H1 (cell line): ENCODE results near the gene GALNT11. TPM values are rescaled to one million over a fixed set of nuclear protein-coding genes. Genes with fewer than 3 reads are reported as not detected.

Experiments
- CTCF ChIA-PET: fragments of 300-600 bp; sonication (Branson Sonifier 250); formaldehyde crosslinking; loops from one replicate; lab custom pipeline; 2021; ENCODE audit not compliant: partially characterized antibody; lab: Charles Lee
- POLR2A ChIA-PET: fragments of 300-600 bp; sonication (Branson Sonifier 250); formaldehyde crosslinking; loops from one replicate; lab custom pipeline; 2021; ENCODE audit warnings: inconsistent platforms; ENCODE audit not compliant: partially characterized antibody; lab: Charles Lee
- DNase-seq, 2 experiments: peaks; one replicate each; pipeline versions ENCODE4 v3.0.0 to v3.0.0-alpha.2; 2010 to 2022; ENCODE audit warnings: low spot score in 2 of 2, low read depth in 1 of 2, mixed read lengths in 1 of 2
- FAIRE-seq: peaks from 2 replicates; lab custom pipeline; 2011; peaks lifted over from hg19 to GRCh38; lab: Jason Lieb, UNC
- H2AFZ ChIP-seq: 2 replicates; pipeline ENCODE4 v1.8.1; 2012; ENCODE audit warnings: low read length, inconsistent platforms
- H2AK5ac ChIP-seq: 2 replicates; pipeline ENCODE4 v1.6.1; 2013; ENCODE audit warnings: low read depth, low read length
- H2BK120ac ChIP-seq: replicated peaks from 2 replicates; pipeline ENCODE3; 2013; ENCODE audit warnings: low read depth, low read length, inconsistent platforms
- H2BK12ac ChIP-seq: 2 replicates; pipeline ENCODE4 v1.6.1; 2013; ENCODE audit warnings: low read depth, low read length
- H2BK15ac ChIP-seq: 2 replicates; pipeline ENCODE4 v1.6.1; 2013; ENCODE audit warnings: low read length
- H2BK20ac ChIP-seq: 2 replicates; pipeline ENCODE4 v1.6.1; 2013; ENCODE audit warnings: low read length
- H2BK5ac ChIP-seq: 2 replicates; pipeline ENCODE4 v1.6.1; 2013; ENCODE audit warnings: low read depth, low read length
- H3K14ac ChIP-seq: 2 replicates; pipeline ENCODE4 v1.6.1; 2013; ENCODE audit warnings: inconsistent platforms; ENCODE audit not compliant: insufficient read length
- H3K18ac ChIP-seq: 2 replicates; pipeline ENCODE4 v1.6.1; 2013; ENCODE audit warnings: low read length; ENCODE audit errors: extremely low read depth
- H3K23ac ChIP-seq: 2 replicates; pipeline ENCODE4 v1.6.1; 2013; ENCODE audit warnings: inconsistent platforms; ENCODE audit not compliant: insufficient read length
- H3K23me2 ChIP-seq: 2 replicates; pipeline ENCODE4 v1.6.1; 2013; ENCODE audit warnings: low read depth, low read length
- H3K27ac ChIP-seq: 2 replicates; pipeline ENCODE4 v1.6.1; 2011; ENCODE audit warnings: low read depth, low read length, inconsistent platforms
- H3K27me3 ChIP-seq, 4 experiments: replicated peaks in 1 of 4; 1 replicate in 1 of 4; 2 replicates in 3 of 4; pipeline versions ENCODE4 v1.6.1 to v1.8.1; 2011 to 2013; ENCODE audit warnings: low read length in 3 of 4, mild to moderate bottlenecking in 3 of 4, inconsistent platforms in 2 of 4, mixed read lengths in 2 of 4, moderate library complexity in 1 of 4; ENCODE audit not compliant: control insufficient read depth in 3 of 4, insufficient read depth in 3 of 4; ENCODE audit errors: extremely low read depth in 1 of 4
- H3K36me3 ChIP-seq, 4 experiments: 2 replicates each; pipeline versions ENCODE4 v1.6.1 to v1.8.1; 2011 to 2013; ENCODE audit warnings: mild to moderate bottlenecking in 4 of 4, low read length in 3 of 4, moderate library complexity in 2 of 4, control low read depth in 1 of 4, inconsistent platforms in 1 of 4; ENCODE audit not compliant: insufficient read depth in 4 of 4, control insufficient read depth in 2 of 4
- H3K4ac ChIP-seq: replicated peaks from 2 replicates; pipeline ENCODE3; 2013; ENCODE audit warnings: low read length, low read depth, mixed read lengths, inconsistent platforms; ENCODE audit not compliant: insufficient read length
- H3K4me1 ChIP-seq, 4 experiments: replicated peaks in 1 of 4; 1 replicate in 1 of 4; 2 replicates in 3 of 4; pipeline versions ENCODE4 v1.6.1 to v1.8.1; 2011 to 2013; ENCODE audit warnings: low read length in 3 of 4, inconsistent platforms in 2 of 4, mixed read lengths in 1 of 4; ENCODE audit not compliant: insufficient read depth in 4 of 4, control insufficient read depth in 3 of 4
- H3K4me2 ChIP-seq, 2 experiments: 2 replicates each; pipeline versions ENCODE4 v1.6.1 to v1.8.1; 2011 to 2013; ENCODE audit warnings: low read depth in 2 of 2, low read length in 2 of 2, control low read depth in 1 of 2, inconsistent platforms in 1 of 2, mild to moderate bottlenecking in 1 of 2; ENCODE audit not compliant: insufficient read depth in 1 of 2
- H3K4me3 ChIP-seq, 4 experiments: fragments of 200-600, 300-600 bp in 1 of 4; sonication (generic), shearing (Covaris generic), sonication (Bioruptor Twin) in 1 of 4; 2 replicates each; pipeline versions ENCODE4 v1.5.1 to v1.8.1; 2011 to 2016; ENCODE audit warnings: low read length in 4 of 4, low read depth in 3 of 4, control low read depth in 2 of 4, inconsistent platforms in 2 of 4, mild to moderate bottlenecking in 2 of 4, mixed read lengths in 1 of 4, moderate library complexity in 1 of 4; ENCODE audit not compliant: insufficient read depth in 2 of 4; ENCODE audit errors: extremely low read depth in 1 of 4
- H3K56ac ChIP-seq: replicated peaks from 2 replicates; pipeline ENCODE3; 2013; ENCODE audit warnings: low read depth, mild to moderate bottlenecking, mixed read lengths, low read length, inconsistent platforms; ENCODE audit not compliant: insufficient read length
- H3K79me1 ChIP-seq: 2 replicates; pipeline ENCODE4 v1.6.1; 2013; ENCODE audit warnings: low read depth, low read length, control low read depth
- H3K79me2 ChIP-seq, 2 experiments: 2 replicates each; pipeline versions ENCODE4 v1.6.1 to v1.8.1; 2012 to 2013; ENCODE audit warnings: low read length in 2 of 2, mild to moderate bottlenecking in 2 of 2, inconsistent platforms in 1 of 2; ENCODE audit not compliant: insufficient read depth in 2 of 2, control insufficient read depth in 1 of 2
- H3K9ac ChIP-seq, 4 experiments: replicated peaks in 1 of 4; 1 replicate in 1 of 4; 2 replicates in 3 of 4; pipeline versions ENCODE4 v1.6.1 to v1.8.1; 2011 to 2013; ENCODE audit warnings: low read depth in 3 of 4, low read length in 3 of 4, control low read depth in 2 of 4, mild to moderate bottlenecking in 2 of 4, moderate library complexity in 2 of 4, inconsistent platforms in 1 of 4; ENCODE audit errors: extremely low read depth in 1 of 4
- H3K9me3 ChIP-seq, 2 experiments: 2 replicates each; pipeline versions ENCODE4 v1.6.1 to v1.8.1; 2012 to 2013; ENCODE audit warnings: mild to moderate bottlenecking in 2 of 2, moderate library complexity in 2 of 2, control low read depth in 1 of 2, inconsistent platforms in 1 of 2, low read depth in 1 of 2, low read length in 1 of 2, mixed read lengths in 1 of 2; ENCODE audit not compliant: insufficient read depth in 2 of 2
- H4K20me1 ChIP-seq, 2 experiments: replicated peaks in 1 of 2; 2 replicates each; pipeline versions ENCODE3 to v1.8.1; 2011 to 2013; ENCODE audit warnings: inconsistent platforms in 2 of 2, low read length in 2 of 2, mild to moderate bottlenecking in 1 of 2; ENCODE audit not compliant: insufficient read depth in 2 of 2, control insufficient read depth in 1 of 2
- H4K5ac ChIP-seq: 2 replicates; pipeline ENCODE4 v1.6.1; 2013; ENCODE audit warnings: low read length, low read depth, mixed read lengths, inconsistent platforms; ENCODE audit not compliant: insufficient read length
- H4K8ac ChIP-seq: 2 replicates; pipeline ENCODE4 v1.8.0; 2013; ENCODE audit warnings: mild to moderate bottlenecking, moderate library complexity, low read length, inconsistent platforms; ENCODE audit not compliant: insufficient read depth; ENCODE audit errors: extremely low read depth
- H4K91ac ChIP-seq: replicated peaks from 2 replicates; pipeline ENCODE3; 2013; ENCODE audit warnings: low read length, mixed read lengths, inconsistent platforms; ENCODE audit not compliant: insufficient read length
- BCL11A ChIP-seq, 2 experiments: IDR thresholded peaks; one replicate each; pipeline ENCODE4 v1.6.1; 2011; ENCODE audit warnings: low read depth in 2 of 2, low read length in 2 of 2, mild to moderate bottlenecking in 2 of 2
- FOSL1 ChIP-seq: IDR thresholded peaks from 2 replicates; pipeline ENCODE4 v1.6.1; 2011; ENCODE audit warnings: mild to moderate bottlenecking, low read depth, low read length, moderate library complexity; ENCODE audit not compliant: insufficient read depth
- KDM1A ChIP-seq: fragments of 200-600, 300-600 bp; sonication (generic); IDR thresholded peaks from 2 replicates; pipeline ENCODE4 v1.7.1; 2016; ENCODE audit warnings: mild to moderate bottlenecking, low read length, borderline replicate concordance
- KDM4A ChIP-seq: IDR thresholded peaks from one replicate; pipeline ENCODE4 v1.7.1; 2012; ENCODE audit warnings: low read depth, mild to moderate bottlenecking, moderate library complexity, low read length, inconsistent platforms; ENCODE audit not compliant: severe bottlenecking
- KDM5A ChIP-seq: fragments of 200-600 bp; IDR thresholded peaks from 2 replicates; pipeline ENCODE4 v1.7.1; 2012; ENCODE audit warnings: mild to moderate bottlenecking, low read length, inconsistent platforms, mixed read lengths
- NRF1 ChIP-seq: IDR thresholded peaks from 2 replicates; pipeline ENCODE4 v1.6.1; 2011; ENCODE audit warnings: mild to moderate bottlenecking, low read depth, low read length, improper control_type of control experiment
- RBBP5 ChIP-seq: IDR thresholded peaks from 2 replicates; pipeline ENCODE4 v1.7.1; 2012; ENCODE audit warnings: low read depth, mild to moderate bottlenecking, inconsistent platforms, low read length, moderate library complexity, borderline replicate concordance
- RNF2 ChIP-seq: fragments of 200-900, 300-1000 bp; sonication (generic); IDR thresholded peaks from 2 replicates; pipeline ENCODE4 v1.7.1; 2016; ENCODE audit warnings: borderline replicate concordance, low read depth, mild to moderate bottlenecking, antibody characterized with exemption, low read length; ENCODE audit not compliant: poor library complexity, severe bottlenecking; ENCODE audit errors: missing control alignments
- TAF1 ChIP-seq: IDR thresholded peaks from 2 replicates; pipeline ENCODE4 v1.6.1; 2011; ENCODE audit warnings: mild to moderate bottlenecking, low read depth, low read length
- TBP ChIP-seq: IDR thresholded peaks from 2 replicates; pipeline ENCODE4 v1.6.1; 2011; ENCODE audit warnings: low read depth, low read length, improper control_type of control experiment
- TEAD4 ChIP-seq: IDR thresholded peaks from 2 replicates; pipeline ENCODE4 v1.6.1; 2012; ENCODE audit warnings: low read depth, low read length, inconsistent platforms, mixed read lengths
- WGBS, 2 experiments: shearing (Covaris generic) in 1 of 2; methylation state at CpG; one replicate each; pipeline versions ENCODE4 v1.1.6 to v1.1.7; 2013 to 2015; ENCODE audit warnings: low lambda C conversion rate in 2 of 2, mixed read lengths in 2 of 2, inconsistent platforms in 1 of 2, low coverage in 1 of 2, missing lambda C conversion rate in 1 of 2; ENCODE audit not compliant: insufficient replicate concordance in 2 of 2, insufficient coverage in 1 of 2, insufficient read length in 1 of 2; ENCODE audit errors: extremely low coverage in 1 of 2, missing lambda C conversion rate in 1 of 2; 5-methylcytosine and 5-hydroxymethylcytosine counted together
- polyA plus RNA-seq, 7 experiments: library from polyadenylated mRNA; depleted of rRNA in 3 of 7; stranded (reverse) in 5 of 7; unstranded in 2 of 7; fragments of >200 nt in 5 of 7; fragments of 200-250 nt in 2 of 7; gene quantifications; 1 replicate in 5 of 7; 2 replicates in 1 of 7; 4 replicates in 1 of 7; pipeline versions ENCODE4 v1.2.1 to v1.2.3, GENCODE V29; 2011 to 2013; ENCODE audit warnings: missing spikeins in 2 of 7, mixed read lengths in 2 of 7
- total RNA-seq: library from RNA; stranded (reverse); fragmentation: NEBNext Ultra II Directional; extraction: Animal tissue kit (Norgen Biotek cat#: 25700); gene quantifications from 2 replicates; pipeline ENCODE4 v1.2.1, GENCODE V29; 2021
- TF ChIP-seq, protein P1 (sequence below): IDR thresholded peaks from 2 replicates; pipeline ENCODE4 v1.6.1; 2012; ENCODE audit warnings: inconsistent platforms
- TF ChIP-seq, protein P2 (sequence below): IDR thresholded peaks from 2 replicates; pipeline ENCODE4 v1.6.1; 2011; ENCODE audit warnings: low read depth, mild to moderate bottlenecking, low read length; ENCODE audit not compliant: insufficient read depth

The GALNT11 gene
- total and polyA plus RNA-seq, 2 of the 8 experiments (the other 6 are each of a cell fraction or from before 2014, with no cell fraction given), result 20.5 to 23.2 TPM

DNA sequence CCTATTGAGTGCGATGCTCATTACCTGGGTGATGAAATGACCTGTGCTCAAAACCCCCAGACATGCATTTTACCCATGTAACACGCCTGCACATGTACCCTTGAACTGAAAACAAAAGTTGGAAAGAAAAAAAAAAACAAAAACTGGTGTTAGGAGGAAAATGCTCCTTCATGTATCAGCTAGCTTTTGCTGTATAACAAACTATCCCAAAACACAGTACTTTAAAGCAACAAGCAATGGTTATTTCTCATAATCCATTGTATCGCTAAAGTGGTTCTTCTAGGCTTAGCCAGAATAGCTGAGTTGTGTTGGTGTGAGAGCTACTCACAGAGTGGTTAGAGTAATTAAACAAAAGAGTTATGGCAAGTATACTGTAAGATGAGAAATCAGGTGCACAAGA, 12.2 kb upstream of the GALNT11 start:
- Histone ChIP-seq H3K56ac (no peak overlapping the region), H3K18ac (no peak overlapping the region), H3K79me1 (no peaks in the 10 kb centered on the region), H2BK120ac (no peak overlapping the region), H3K4ac (no peak overlapping the region), H4K8ac (no peak overlapping the region), H3K27ac (no peak overlapping the region), H3K27me3 (no peaks in the 10 kb centered on the region), H3K4me2 (no peak overlapping the region), H3K9ac (no peak overlapping the region), H2BK15ac (no peak overlapping the region), H4K5ac (no peak overlapping the region), H3K23me2 (no peaks in the 10 kb centered on the region; the same call in 1 of the 2 replicates), H3K23ac (no peak overlapping the region), H2BK12ac (no peak overlapping the region), H3K36me3 (no peaks in the 10 kb centered on the region), H4K91ac (no peak overlapping the region), H3K79me2 (no peaks in the 10 kb centered on the region), H3K4me1 (no peaks in the 10 kb centered on the region), H2BK20ac (no peak overlapping the region), H3K4me3 (no peak overlapping the region), H2AFZ (no peak overlapping the region), H2BK5ac (no peak overlapping the region), H2AK5ac (no peak overlapping the region), H4K20me1 (no peaks in the 10 kb centered on the region), H3K9me3 (no peaks in the 10 kb centered on the region; a peak in 1 of 4 replicates), H3K14ac (no peak overlapping the region)
- FAIRE-seq (no peak), DNase-seq (no peak)
- 86% methylated on average over 3 of the region's 3 CpGs; no CpG with 5 or more reads in 1 of the 2 experiments for WGBS, 2 experiments
- ChIA-PET CTCF (no interaction called here), POLR2A (no interaction called here)
- no peak for TF ChIP-seq RNF2
- no peak for TF ChIP-seq RBBP5
- TF ChIP-seq, protein P1, sequence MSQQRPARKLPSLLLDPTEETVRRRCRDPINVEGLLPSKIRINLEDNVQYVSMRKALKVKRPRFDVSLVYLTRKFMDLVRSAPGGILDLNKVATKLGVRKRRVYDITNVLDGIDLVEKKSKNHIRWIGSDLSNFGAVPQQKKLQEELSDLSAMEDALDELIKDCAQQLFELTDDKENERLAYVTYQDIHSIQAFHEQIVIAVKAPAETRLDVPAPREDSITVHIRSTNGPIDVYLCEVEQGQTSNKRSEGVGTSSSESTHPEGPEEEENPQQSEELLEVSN, result no peak
- no peak for TF ChIP-seq KDM1A
- no peak for TF ChIP-seq FOSL1
- no peak for TF ChIP-seq KDM5A
- no peak for TF ChIP-seq BCL11A (IDR thresholded peaks at IDR 0.05; ENCODE audit: low read depth in 2 of 2, low read length in 2 of 2)
- TF ChIP-seq TEAD4, result no peak
- no peak for TF ChIP-seq NRF1
- no peak for TF ChIP-seq KDM4A
- no peak for TF ChIP-seq TBP
- no peak for TF ChIP-seq TAF1
- TF ChIP-seq, protein P2, sequence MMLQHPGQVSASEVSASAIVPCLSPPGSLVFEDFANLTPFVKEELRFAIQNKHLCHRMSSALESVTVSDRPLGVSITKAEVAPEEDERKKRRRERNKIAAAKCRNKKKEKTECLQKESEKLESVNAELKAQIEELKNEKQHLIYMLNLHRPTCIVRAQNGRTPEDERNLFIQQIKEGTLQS, result no peak
